ENCODE results near the gene HINT1. TPM values are rescaled to one million over a fixed set of nuclear protein-coding genes. Genes with fewer than 3 reads are reported as not detected.

The HINT1 gene
- 257 and 328 TPM in 2 replicates for total RNA-seq

DNA sequence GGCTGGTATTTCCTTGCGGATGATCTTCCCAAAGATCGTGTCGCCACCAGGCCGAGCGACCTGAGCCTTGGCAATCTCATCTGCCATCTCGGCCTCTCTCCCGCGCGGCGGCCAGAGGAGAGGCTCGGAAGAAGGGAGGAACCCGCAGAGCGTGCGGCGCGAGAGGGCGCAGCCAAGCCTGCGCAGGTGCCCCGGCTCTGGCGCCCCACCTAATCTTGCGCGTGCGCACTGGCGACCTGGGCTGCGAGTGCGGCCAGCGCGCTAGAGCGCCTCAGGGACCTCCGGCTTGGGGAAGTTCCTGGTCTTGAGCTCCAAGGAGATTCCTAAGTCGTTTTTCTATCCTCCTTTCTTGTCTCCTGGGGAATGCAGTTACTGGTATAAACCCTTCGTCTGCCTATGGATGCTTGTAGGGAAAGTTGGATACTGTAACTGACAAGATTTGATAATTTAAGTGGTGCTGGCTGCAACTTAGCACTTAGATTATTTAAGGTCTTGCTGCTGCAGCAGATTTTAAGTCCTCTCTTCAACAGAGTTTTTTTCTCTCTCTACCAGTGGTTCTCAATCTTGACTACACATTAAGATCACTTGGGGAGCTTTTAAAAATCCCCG, at the start of gene HINT1:
TSS of gene HINT1 (minus strand) at position 138 of the 609 bp plus-strand sequence. CDS start at position 87, 51 bp downstream.

GRCh38 chr5:131170540-131171275, 5.7 kb upstream of the HINT1 start, which contains the start of gene LYRM7:
TSS of gene LYRM7 (plus strand) at chr5:131170944. CDS start at chr5:131171021, 77 bp downstream.

Other genes starting within 250 kb of the HINT1 start
- gene LYRM7, start 5.7 kb upstream of the HINT1 start, total RNA-seq: 3.9 and 6.6 TPM in 2 replicates
- gene CDC42SE2, start 98.8 kb upstream of the HINT1 start, total RNA-seq: 23.4 and 25.5 TPM in 2 replicates